Heart right ventricle (tissue), 16 donors: ENCODE results near the gene KLF3. TPM values are rescaled to one million over a fixed set of nuclear protein-coding genes. Genes with fewer than 3 reads are reported as not detected.

Source experiments
- ATAC-seq, 8 donors: fragments of 200-7000 bp; cut with Tn5 transposase; one replicate each; pipeline ENCODE4 v1.9.1; 2020; ENCODE audit warnings: mild to moderate bottlenecking in 8 of 8, moderate library complexity in 8 of 8, moderate number of reproducible peaks in 1 of 8
- DNase-seq, 2 donors: peaks; one replicate each; pipeline ENCODE4 v3.0.0-alpha.2; 2020
- H3K27ac ChIP-seq, 10 donors: fragments of 200-600 bp; sonication (generic) in 2 of 10; one replicate each; pipeline versions ENCODE4 v1.5.0 to v1.8.0; 2020 to 2022; ENCODE audit warnings: mild to moderate bottlenecking in 3 of 10
- H3K27me3 ChIP-seq, 7 donors: fragments of 200-600 bp; one replicate each; pipeline ENCODE4 v1.8.0; 2021 to 2022; ENCODE audit warnings: mild to moderate bottlenecking in 2 of 7
- H3K36me3 ChIP-seq, 9 donors: fragments of 200-600 bp; sonication (generic) in 1 of 9; one replicate each; pipeline versions ENCODE4 v1.5.0 to v1.8.0; 2020 to 2022; ENCODE audit warnings: mild to moderate bottlenecking in 2 of 9
- H3K4me1 ChIP-seq, 9 donors: fragments of 200-600 bp; sonication (generic) in 1 of 9; one replicate each; pipeline versions ENCODE4 v1.5.0 to v1.8.0; 2020 to 2022; ENCODE audit warnings: mild to moderate bottlenecking in 4 of 9
- H3K4me3 ChIP-seq, 10 donors: fragments of 200-600 bp; sonication (generic) in 2 of 10; one replicate each; pipeline versions ENCODE4 v1.5.0 to v1.8.0; 2020 to 2022; ENCODE audit warnings: mild to moderate bottlenecking in 7 of 10, moderate library complexity in 2 of 10
- H3K9me3 ChIP-seq, 11 donors: fragments of 200-600 bp in 10 of 11; sonication (generic) in 2 of 11; one replicate each; pipeline versions ENCODE4 v1.5.0 to v1.8.0; 2013 to 2022; ENCODE audit warnings: mild to moderate bottlenecking in 2 of 11, control low read depth in 1 of 11, moderate library complexity in 1 of 11
- WGBS, 2 donors: extraction: QIAGEN DNeasy Blood & Tissue Kit; methylation state at CpG; one replicate each; pipeline ENCODE4 v1.1.7; 2013; ENCODE audit warnings: inconsistent platforms in 1 of 2; 5-methylcytosine and 5-hydroxymethylcytosine counted together
- intact Hi-C, 10 donors: fragments of 100-400 bp; cut with DNase I; formaldehyde crosslinking; loops; one replicate each; pipeline versions ENCODE4 v1.11.1 to v1.14.2; 2022
- polyA plus RNA-seq, 2 donors: library from polyadenylated mRNA; stranded (reverse); fragments of 200-250 nt; gene quantifications; one replicate each; pipeline ENCODE4 v1.2.3, GENCODE V29; 2013
- total RNA-seq, 10 donors: library from RNA; stranded (reverse); fragmentation: NEBNext Ultra II Directional in 3 of 10; extraction: Animal tissue kit (Norgen Biotek cat#: 25700) in 3 of 10; gene quantifications; one replicate each; pipeline versions ENCODE4 v1.2.1 to v1.2.4, GENCODE V29; 2021 to 2023
- TF ChIP-seq, protein P1 (sequence below), 9 donors: fragments of 200-600 bp; sonication (generic) in 2 of 9; IDR thresholded peaks; one replicate each; pipeline versions ENCODE4 v1.5.0 to v1.8.0; 2021 to 2022; ENCODE audit warnings: antibody characterized with exemption in 9 of 9, mild to moderate bottlenecking in 5 of 9, moderate library complexity in 1 of 9
- donor health status: Arrhythmogenic right ventricular cardiomyopathy.
- donor health status: ischemic (EF 13 %, LVEDD 7.1; RV severe dilation, severe dysfunction).
- donor health status: healthy with polysubstance abuse.
- donor health status: DM: no; HTN: yes; CAD: no.
- donor health status: DM: no; HTN: no; CAD: no.
- donor health status: ischemic (EF 25% LVEDD 6.9; RV normal size, moderate dysfunction).
- donor health status: ischemic (EF 25% LVEDD 5.7; RV mildly dilated, moderate dysfunction).
- donor health status: healthy.
- donor health status: DM: yes; HTN: yes; CAD: no.
- donor health status: Ischemic cardiomyopathy.
- donor health status: ischemic (EF 35%, LVEDD 5.7; RV mildly dilated, moderate dysfunction).
- donor health status: nonischemic (EF 11% LVEDD 7.7; RV severe dilation, severe dysfunction).
- donor health status: DM: yes; HTN: yes; CAD: no.
- donor health status: PGD.
- donor health status: ischemic (EF 29% LVEDD 5.4; RV normal size, mild dysfunction).
- donor health status: nonischemic (EF 23%, LVEDD 6.1; RV moderate dilation, normal function).

Gene KLF3
- total and polyA plus RNA-seq, 12 donors, result 9.9 to 25.1 (median 19.4) TPM

DNA sequence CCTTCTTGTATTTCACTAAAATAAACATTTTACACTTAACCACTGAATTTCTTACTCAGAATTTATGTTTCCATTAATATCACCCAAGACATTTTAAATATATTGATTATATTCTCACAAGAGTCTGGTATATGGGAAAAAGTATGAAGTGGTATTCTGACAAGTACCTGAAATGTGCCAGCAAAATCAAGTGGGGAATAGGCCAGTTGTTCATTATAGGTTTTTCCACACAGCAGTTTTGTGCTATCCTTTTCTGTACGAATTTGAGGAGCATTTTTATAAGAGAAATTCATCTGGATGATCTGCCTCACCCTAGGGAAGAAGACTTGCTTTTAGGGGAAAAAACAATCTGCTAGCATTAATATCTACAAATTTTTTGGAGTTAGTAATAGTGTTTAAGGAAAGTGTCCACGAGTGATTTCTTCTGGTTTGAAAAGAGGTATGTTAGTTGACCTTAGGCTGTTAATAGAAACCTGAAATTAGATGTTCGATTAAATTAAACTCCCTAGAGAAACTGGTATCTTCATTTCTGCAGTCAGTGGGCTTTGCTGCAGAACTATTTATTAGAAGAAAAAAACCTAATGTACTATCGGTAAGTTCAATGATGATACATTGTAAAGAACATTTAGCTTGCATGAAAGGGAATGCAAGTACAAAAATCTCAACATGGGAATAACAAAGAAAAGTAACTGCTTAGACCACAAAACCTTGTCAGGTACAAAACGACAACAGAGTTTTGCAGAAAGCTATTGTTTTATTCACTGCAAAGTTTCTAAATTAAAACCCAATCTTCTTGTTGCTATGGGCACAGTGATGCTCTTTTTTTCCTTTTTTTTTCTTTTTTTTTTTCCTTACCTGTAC lies 1.8 kb downstream of the KLF3 start:
- no peak for ATAC-seq
- intact Hi-C loops, result loop anchor here in 3 of 10 donors (2.0 kb wide), 2 partner anchors 103 to 347 kb away; no protein-coding TSS in a partner anchor

DNA sequence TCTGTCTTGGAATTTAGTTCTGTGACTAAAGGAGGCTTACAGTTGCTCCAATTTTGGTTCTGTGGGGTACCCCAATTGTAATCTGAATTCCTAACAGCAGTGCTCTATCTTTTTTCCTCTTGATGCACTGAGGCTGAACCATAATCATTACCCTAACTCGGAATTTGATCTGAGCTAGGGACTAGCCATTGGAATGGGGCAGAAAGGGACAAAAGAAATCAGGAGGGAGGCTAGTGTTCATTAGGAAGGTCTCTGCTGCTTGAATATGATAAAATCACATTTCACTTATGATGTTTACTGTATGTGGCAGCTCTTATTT lies 2.7 kb downstream of the KLF3 start:
- Histone ChIP-seq H3K27me3 (no peaks in the 10 kb centered on the region), H3K27ac (peak overlapping the region; percentile 88 to 100 (median 99)), H3K9me3 (no peaks in the 10 kb centered on the region), H3K4me1 (peaks cover 16 to 80% (median 71%) of the 10 kb centered on the region in 9 donors), H3K4me3 (peak overlapping the region; percentile 3 to 94 (median 90)), H3K36me3 (no peaks in the 10 kb centered on the region)
- DNase-seq (no peak), ATAC-seq (no peak)
- intact Hi-C loops, result loop anchor here in 1 of 10 donors (2.0 kb wide), 2 partner anchors 104 to 348 kb away; no protein-coding TSS in a partner anchor
- TF ChIP-seq, protein P1, sequence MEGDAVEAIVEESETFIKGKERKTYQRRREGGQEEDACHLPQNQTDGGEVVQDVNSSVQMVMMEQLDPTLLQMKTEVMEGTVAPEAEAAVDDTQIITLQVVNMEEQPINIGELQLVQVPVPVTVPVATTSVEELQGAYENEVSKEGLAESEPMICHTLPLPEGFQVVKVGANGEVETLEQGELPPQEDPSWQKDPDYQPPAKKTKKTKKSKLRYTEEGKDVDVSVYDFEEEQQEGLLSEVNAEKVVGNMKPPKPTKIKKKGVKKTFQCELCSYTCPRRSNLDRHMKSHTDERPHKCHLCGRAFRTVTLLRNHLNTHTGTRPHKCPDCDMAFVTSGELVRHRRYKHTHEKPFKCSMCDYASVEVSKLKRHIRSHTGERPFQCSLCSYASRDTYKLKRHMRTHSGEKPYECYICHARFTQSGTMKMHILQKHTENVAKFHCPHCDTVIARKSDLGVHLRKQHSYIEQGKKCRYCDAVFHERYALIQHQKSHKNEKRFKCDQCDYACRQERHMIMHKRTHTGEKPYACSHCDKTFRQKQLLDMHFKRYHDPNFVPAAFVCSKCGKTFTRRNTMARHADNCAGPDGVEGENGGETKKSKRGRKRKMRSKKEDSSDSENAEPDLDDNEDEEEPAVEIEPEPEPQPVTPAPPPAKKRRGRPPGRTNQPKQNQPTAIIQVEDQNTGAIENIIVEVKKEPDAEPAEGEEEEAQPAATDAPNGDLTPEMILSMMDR (IDR thresholded peaks at IDR 0.05), result no peak
- 2 to 4% methylated on average over 1 of the region's 1 CpG for whole genome bisulfite sequencing, 2 donors

More for the DNA sequence above, 1.8 kb downstream of the KLF3 start:
- Histone ChIP-seq H3K4me1 (peaks cover 9 to 71% (median 61%) of the 10 kb centered on the region in 9 donors), H3K4me3 (peak overlapping the region; percentile 72 to 94 (median 90)), H3K9me3 (no peaks in the 10 kb centered on the region), H3K27me3 (no peaks in the 10 kb centered on the region), H3K36me3 (no peaks in the 10 kb centered on the region), H3K27ac (peak overlapping the region; percentile 94 to 100 (median 99))
- no peak for DNase-seq
- TF ChIP-seq, protein P1 (IDR thresholded peaks at IDR 0.05), result no peak
- WGBS, 2 donors, result 14 to 28% methylated on average over 5 of the region's 5 CpGs

DNA sequence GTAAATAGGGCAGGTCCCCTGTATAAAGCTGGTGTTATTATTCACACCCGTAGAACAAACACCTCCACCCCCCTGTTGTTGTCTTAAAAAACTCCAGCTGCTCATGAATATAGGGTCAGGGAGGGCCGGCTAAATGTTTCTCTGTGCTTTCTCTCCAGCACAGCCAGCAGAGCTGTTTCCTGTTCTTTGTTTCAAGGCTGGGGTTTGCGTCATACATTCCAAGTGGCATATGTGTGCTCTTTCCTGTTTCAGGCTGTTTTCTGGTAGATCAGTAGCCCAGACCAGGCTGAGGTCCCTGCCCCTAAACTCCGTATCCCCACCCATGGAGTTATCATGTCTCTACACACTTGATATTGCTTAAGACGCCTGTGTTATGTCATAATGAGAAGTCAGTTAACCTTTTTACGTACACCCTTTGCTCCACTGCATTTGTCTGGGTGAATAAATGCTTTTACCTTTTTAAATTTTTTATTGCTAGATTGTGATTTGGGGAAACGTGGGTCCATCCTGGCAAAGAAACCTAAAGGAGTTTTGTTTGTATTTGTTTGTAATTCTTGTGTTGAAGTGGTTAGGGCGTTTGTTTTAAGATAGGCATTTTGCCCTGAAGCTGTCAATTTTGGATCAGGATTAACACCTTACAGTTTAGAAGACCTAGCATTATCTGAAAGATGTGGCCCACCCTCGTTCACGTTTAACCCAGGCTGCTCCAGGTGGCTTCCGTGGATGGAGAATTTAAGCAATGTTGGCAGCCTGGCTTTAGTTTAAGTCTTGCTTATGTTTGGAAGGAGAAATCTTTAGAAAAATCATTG lies 3.3 kb downstream of the KLF3 start:
- TF ChIP-seq, protein P1 (IDR thresholded peaks at IDR 0.05), result no peak
- peak; percentile 37 to 82 (median 64) for ATAC-seq
- peak; percentile 40 to 90 for DNase-seq
- Histone ChIP-seq H3K4me1 (peaks cover 20 to 81% (median 72%) of the 10 kb centered on the region in 9 donors), H3K27me3 (no peaks in the 10 kb centered on the region), H3K27ac (peak overlapping the region; percentile 88 to 100 (median 99)), H3K9me3 (no peaks in the 10 kb centered on the region), H3K4me3 (peak overlapping the region; percentile 3 to 94 (median 90)), H3K36me3 (no peaks in the 10 kb centered on the region)
- intact Hi-C loops, result loop anchor here in 1 of 10 donors (2.0 kb wide), 2 partner anchors 104 to 348 kb away; no protein-coding TSS in a partner anchor
- WGBS, 2 donors, result 5 to 6% methylated on average over 11 of the region's 11 CpGs
